HepG2 (cell line): ENCODE results near the gene TIMM17A. TPM values are rescaled to one million over a fixed set of nuclear protein-coding genes. Genes with fewer than 3 reads are reported as not detected.

ENCODE experiments used
- ARID4A ChIP-seq: sonication (generic); formaldehyde crosslinking; IDR thresholded peaks from 2 replicates; pipeline ENCODE4 v1.5.0; 2020; ENCODE audit warnings: mild to moderate bottlenecking, missing genetic modification reagents, borderline replicate concordance
- DMAP1 ChIP-seq: IDR thresholded peaks from 2 replicates; pipeline ENCODE4 v1.6.1; 2016
- FOXO4 ChIP-seq: sonication (generic); formaldehyde crosslinking; conservative IDR thresholded peaks from 2 replicates; pipeline ENCODE4 v1.8.1; 2023; ENCODE audit warnings: missing genetic modification reagents
- GLI4 ChIP-seq: sonication (generic); formaldehyde crosslinking; IDR thresholded peaks from 2 replicates; pipeline ENCODE4 v1.5.1; 2020; ENCODE audit warnings: missing genetic modification reagents, mild to moderate bottlenecking, moderate library complexity, borderline replicate concordance
- KLF16 ChIP-seq, 2 experiments: sonication (generic) in 1 of 2; formaldehyde crosslinking in 1 of 2; IDR thresholded peaks; 2 replicates each; pipeline versions ENCODE4 v1.6.1 to v1.8.0; 2016 to 2023; ENCODE audit warnings: missing genetic modification reagents in 2 of 2, missing compliant biosample characterization in 1 of 2
- PAXIP1 ChIP-seq: sonication (generic); formaldehyde crosslinking; conservative IDR thresholded peaks from 2 replicates; pipeline ENCODE4 v1.4.0; 2020; ENCODE audit warnings: mild to moderate bottlenecking, missing genetic modification reagents, moderate library complexity
- RARA ChIP-seq: IDR thresholded peaks from 2 replicates; pipeline ENCODE4 v1.6.1; 2016; ENCODE audit warnings: missing genetic modification reagents, missing compliant biosample characterization
- SATB2 ChIP-seq: sonication (generic); formaldehyde crosslinking; IDR thresholded peaks from 2 replicates; pipeline ENCODE4 v1.5.0; 2020; ENCODE audit warnings: missing genetic modification reagents
- ZBTB10 ChIP-seq: sonication (generic); formaldehyde crosslinking; IDR thresholded peaks from 2 replicates; pipeline ENCODE4 v1.4.0; 2020; ENCODE audit warnings: missing genetic modification reagents, borderline replicate concordance
- ZBTB14 ChIP-seq: sonication (generic); formaldehyde crosslinking; IDR thresholded peaks from 2 replicates; pipeline ENCODE4 v1.4.0; 2020; ENCODE audit warnings: missing genetic modification reagents
- ZNF18 ChIP-seq: sonication (generic); formaldehyde crosslinking; IDR thresholded peaks from 2 replicates; pipeline ENCODE4 v1.8.0; 2022; ENCODE audit warnings: mild to moderate bottlenecking, missing genetic modification reagents; ENCODE audit not compliant: insufficient replicate concordance
- ZNF790 ChIP-seq: sonication (generic); formaldehyde crosslinking; IDR thresholded peaks from 2 replicates; pipeline ENCODE4 v1.8.0; 2022; ENCODE audit warnings: missing genetic modification reagents, mild to moderate bottlenecking, borderline replicate concordance
- polyA plus RNA-seq, 8 experiments: library from polyadenylated mRNA; depleted of rRNA in 3 of 8; stranded (reverse) in 7 of 8; unstranded in 1 of 8; fragments of >200 nt; fragmentation: Illumina TruSeq in 4 of 8; extraction: Trizol in 4 of 8; gene quantifications; 2 replicates each; pipeline versions ENCODE4 v1.2.1 to v1.2.3, GENCODE V29; 2011 to 2016; ENCODE audit warnings: low read depth in 4 of 8, missing spikeins in 1 of 8, mixed read lengths in 1 of 8; ENCODE audit not compliant: insufficient read depth in 1 of 8
- total RNA-seq, 5 experiments: library from RNA; depleted of rRNA; stranded (reverse); fragments of >200 nt; fragmentation: Illumina TruSeq; extraction: Trizol; gene quantifications; 2 replicates each; pipeline ENCODE4 v1.2.3, GENCODE V29; 2016; ENCODE audit warnings: low read depth in 1 of 5

TIMM17A gene
- total and polyA plus RNA-seq, 2 of the 13 experiments (the other 11 are each of a cell fraction or from before 2014, with no cell fraction given), result 50.8 to 97.8 TPM

GRCh38 chr1:201982623-201983379, 27.5 kb downstream of the TIMM17A start, which contains the start of gene RNPEP (continued):
- TF ChIP-seq ARID4A (CRISPR knock-in tag) (peak; percentile 77), GLI4 (no peak), RARA (peak; percentile 11; the same call in 1 of the 2 replicates), ZBTB14 (no peak), FOXO4 (CRISPR knock-in tag) (no peak), ZBTB10 (CRISPR knock-in tag) (no peak), KLF16 (CRISPR knock-in tag; IDR thresholded peaks at IDR 0.05) (peak in 1 of 2 experiments; percentile 25; a peak in 1 of 4 replicates), DMAP1 (peak; percentile 66; the same call in 1 of the 2 replicates), SATB2 (CRISPR knock-in tag) (no peak), PAXIP1 (no peak), ZNF790 (CRISPR knock-in tag) (peak; percentile 37; the same call in 1 of the 2 replicates), ZNF18 (CRISPR knock-in tag) (no peak)
